Stimulated activated CD4-positive, alpha-beta T cell treated with anti-CD3 and anti-CD28 coated beads, Interleukin-2, amount 100 ng/mL, for 24 hours (primary cell): ENCODE data around the gene ABCA4.
"Not testable (repeated sequence)": the region's sequence is repeated elsewhere in the genome, so short reads cannot be mapped to it uniquely, and the experiment has no call there.

Source experiments
- DNase-seq, 2 donors: peaks; one replicate each; pipeline ENCODE4 v3.0.0-alpha.2; 2020

The ABCA4 gene

DNA sequence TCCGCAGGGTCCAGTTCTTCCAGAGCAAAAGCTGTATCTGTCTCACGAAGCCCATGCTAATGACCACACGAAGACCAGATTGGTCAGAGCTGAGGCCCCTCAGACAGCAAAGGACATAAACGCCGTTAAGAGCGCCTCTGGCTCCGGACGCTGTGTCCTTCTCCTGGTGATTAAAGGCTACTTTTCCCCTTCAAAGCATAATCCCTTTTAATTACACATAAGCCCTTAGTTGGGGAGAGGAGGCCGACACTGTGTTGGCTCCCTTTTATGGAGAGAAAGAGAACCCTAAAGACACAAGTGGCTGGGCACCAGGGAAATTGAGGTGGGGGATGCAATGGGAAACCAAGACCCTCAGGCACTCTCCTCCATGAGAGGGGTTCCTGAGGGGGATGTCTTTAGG is at the start of gene ABCA4:
TSS of gene ABCA4 (minus strand) at position 158 of the 400 bp plus-strand sequence. CDS start at position 55, 103 bp downstream.
- DNase-seq: no peak

DNA sequence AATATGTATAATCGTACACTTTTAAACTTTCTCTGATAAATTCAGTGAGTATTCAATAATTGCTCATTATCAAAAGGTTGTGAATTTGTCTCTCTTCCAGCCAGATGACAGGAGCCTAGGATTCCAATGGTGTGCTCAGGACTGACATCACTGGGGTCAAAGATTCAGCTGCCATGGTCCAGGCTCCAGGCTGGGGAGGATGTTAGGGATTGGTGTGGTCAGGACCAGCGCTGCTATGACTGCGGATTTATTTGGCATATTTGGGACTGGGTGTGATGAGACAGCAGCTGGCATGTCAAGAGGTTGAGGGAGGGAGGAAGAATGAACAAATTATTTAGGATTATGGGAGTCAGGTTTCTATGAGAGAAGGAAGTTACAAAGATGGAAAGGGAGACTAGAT is 48.2 kb upstream of the ABCA4 start:
- no peak for DNase-seq

DNA sequence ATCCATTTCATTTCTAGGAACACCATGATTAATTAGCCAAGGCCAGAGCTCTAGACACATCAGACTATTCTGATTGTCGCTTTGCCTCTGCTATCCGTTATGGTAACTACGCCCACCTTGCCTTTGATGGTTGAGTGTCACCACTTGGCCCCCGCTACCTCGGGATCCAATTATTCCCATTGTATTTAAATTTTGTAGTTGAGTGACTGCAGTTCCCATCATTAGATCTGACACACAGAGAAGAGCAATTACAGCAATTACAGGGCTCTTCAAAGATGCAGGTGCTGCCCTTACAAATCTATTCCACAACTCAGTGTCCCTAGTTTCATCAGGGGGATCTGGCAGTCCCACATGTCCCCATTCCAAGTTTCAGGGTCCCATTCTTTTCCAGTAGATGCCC is 44.9 kb upstream of the ABCA4 start:
- no peak for DNase-seq

DNA sequence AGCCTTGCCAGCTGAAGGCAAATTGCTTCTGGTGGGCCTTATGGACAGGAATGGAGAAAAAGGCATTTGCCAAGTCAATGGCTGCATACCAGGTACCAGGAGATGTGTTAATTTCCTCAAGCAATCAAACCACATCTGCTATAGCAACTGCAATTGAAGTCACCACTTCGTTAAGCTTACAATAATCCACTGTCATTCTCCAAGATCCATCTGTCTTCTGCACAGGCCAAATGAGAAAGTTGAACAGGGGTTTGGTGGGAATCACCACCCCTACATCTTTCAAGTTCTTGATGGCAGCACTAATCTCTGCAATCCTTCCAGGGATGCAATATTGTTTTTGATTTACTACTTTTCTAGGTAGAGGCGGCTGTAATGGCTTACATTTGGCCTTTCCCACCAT is 43.9 kb upstream of the ABCA4 start:
- DNase-seq: not testable (repeated sequence)

DNA sequence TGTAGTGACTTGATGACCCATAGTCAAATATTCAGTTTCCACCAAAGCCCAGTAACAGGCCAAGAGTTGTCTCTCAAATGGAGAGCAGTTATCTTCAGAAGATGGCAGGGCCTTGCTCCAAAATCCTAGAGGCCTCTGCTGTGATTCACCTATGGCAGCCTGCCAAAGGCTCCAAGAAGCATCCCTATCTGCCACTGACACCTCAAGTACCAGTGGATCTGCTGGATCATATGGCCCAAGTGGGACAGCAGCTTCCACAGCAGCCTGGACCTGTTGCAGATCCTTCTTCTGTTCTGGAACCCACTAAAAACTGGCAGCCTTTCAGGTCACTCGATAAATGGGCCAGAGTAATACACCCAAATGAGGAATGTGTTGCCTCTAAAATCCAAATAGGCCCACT is 43.2 kb upstream of the ABCA4 start:
- not testable (repeated sequence) for DNase-seq

DNA sequence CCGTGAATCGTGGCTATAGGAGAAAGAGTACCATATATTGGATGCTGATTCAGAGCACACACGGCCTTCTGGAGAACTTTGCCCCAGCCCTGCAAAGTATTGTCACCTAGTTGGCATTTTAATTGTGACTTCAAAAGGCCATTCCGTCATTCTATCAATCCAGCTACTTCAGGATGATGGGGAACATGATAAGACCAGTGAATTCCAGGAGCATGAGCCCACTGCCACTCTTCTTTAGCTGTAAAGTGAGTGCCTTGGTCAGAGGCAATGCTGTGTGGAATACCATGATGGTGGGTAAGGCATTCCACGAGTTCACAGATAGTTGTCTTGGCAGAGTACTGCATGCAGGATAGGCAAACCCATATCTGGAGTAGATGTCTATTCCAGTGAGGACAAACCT is 42.3 kb upstream of the ABCA4 start:
- not testable (repeated sequence) for DNase-seq

DNA sequence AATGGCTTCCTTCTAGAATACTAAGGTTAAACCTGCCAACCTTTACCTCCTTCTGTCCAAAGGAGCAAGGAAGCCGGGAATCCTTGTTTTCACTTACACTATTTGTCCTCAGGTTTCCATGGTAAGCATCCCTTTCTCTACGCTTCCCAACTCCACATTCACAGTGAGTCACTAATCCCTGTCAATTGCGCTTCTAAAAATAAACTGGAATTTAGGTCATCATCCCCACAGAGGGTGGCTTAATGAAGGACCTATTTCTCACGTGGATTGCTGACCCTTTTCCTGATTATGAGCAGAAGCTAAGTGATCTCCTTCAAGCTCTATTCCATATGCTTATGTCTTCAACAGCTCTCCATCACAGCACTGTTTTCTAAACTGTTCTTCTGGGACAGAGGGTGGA is 39.9 kb upstream of the ABCA4 start:
- no peak for DNase-seq

DNA sequence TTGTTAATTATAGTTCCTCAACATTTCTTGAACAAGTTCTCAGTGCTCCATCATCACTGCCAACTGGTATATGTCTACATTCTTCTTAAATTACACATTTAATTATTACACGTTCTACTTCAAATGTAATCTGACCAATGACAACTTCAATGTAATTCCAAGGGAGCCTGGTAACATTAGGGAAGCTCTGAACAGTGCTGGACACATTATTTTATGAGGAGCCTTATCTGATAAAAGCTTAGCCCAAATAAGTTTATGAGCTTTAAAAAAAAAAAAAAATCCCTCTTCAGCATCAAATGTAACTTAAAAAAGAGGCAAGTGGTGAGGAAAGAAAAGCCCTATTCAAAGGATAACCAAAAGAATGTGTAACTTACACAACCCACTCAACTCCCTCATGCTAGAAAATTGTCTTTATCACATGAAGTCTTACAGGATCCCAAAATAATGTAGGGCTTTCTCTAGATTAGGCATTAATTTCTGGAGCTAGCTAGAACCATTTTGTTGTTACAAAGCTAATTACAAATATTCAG is 35.2 kb upstream of the ABCA4 start:
- no peak for DNase-seq

DNA sequence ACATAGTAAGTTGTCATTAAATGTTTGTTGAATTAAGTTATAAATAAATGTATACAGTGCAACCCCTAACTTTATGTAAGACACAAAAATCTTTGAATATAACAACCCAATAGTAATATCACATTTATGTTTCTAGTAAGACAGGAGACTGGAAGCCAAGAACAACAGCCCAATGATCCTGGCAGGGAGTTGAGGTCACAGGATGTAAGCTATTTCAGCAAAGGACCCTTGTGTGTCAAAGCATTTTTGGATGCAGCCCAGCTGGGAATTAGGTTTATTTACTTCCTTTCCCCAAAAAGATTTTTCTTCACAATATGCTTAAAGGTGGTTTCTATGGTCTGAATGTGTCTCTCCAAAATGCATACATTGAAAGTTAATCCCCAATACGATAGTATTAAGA is 34.0 kb upstream of the ABCA4 start:
- no peak for DNase-seq

DNA sequence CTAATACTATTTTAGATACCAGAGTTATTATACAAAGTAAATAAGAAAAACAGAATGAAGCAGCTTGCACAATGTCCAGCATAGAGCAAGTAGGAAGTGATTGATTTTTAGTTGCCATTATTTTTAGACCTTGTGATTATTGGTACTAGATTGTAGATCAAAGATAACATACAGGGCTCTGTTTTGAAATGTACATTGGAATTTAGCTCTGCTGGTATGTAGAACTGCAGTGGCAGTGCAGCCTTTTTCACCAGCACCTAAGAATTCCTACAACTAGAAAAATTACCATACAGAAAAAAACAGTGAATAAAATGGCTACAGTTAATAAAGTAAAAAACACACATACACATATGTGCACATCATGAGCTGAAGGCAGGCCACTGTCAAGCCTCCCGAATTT is 32.2 kb upstream of the ABCA4 start:
- no peak for DNase-seq

DNA sequence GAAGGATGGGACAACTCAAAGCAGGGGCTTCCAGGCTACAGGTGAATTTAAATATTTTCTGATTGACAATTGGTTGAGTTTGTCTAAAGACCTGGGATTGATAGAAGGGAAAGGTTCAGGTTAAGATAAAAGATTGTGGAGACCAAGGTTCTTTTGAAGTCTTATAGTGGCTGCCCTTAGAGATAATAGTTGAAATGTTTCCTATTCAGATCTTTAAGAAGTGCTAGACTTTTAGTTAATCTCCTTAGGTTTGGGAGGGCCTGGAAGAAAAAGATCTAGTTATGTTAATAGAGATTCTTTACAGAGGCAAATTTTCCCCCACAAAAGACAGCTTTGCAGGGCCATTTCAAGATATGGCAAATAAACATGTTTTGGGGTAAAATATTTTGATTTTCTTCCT is 28.2 kb upstream of the ABCA4 start:
- not testable (repeated sequence) for DNase-seq

DNA sequence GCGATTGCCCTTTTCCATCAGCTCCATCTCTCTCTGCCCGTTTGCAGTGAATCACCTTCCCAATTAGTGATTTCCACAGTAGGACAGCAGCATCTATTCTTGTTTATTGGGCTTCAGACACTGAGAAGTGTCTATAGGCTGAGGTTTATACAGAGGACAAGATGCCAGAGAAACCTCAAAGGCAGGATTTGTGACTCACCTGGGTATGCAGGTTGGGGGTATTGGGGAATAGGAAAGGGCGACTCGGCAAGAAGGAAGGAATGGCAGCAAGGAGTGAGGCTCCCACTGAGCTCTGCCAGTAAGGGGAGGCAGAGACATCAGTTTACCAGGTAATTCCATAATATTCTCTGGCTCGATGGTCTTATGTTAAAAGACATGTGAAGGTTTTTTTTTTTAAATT is 25.3 kb upstream of the ABCA4 start:
- no peak for DNase-seq

DNA sequence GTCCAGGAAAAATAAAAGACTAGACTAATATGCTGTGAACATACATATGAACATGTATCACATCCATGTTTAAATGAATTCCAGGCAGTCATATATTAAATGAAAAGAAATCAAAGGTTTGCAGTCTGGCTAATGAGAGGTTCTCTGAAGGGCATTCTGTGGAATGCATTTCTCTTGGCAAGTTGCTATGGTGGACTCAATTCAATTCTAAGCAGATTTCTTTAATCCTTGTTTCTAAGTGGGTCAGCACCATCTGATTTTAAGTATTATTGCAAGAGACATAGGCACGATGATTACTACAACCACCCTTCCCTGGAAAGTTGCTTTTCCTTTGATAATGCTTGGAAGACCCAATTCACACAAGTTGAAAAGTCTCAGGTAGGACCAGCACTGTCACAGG is 23.9 kb upstream of the ABCA4 start:
- DNase-seq: no peak

DNA sequence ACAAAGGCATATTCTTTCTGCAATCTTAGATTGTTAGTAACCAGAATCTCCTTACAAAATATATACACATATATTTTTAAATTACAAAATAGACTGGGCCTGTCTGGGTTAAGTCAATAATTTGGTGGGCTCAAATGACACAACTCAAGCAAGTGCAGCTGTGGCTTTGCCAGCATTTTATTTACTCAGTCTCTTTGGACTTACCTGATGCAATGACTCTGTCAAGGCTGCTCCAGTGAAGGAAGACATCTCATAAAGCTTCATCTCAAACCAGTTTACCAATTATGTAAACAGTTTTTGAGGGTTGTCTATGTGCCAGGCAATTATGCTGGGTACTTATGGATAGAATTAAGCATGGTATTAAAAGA is 22.8 kb upstream of the ABCA4 start:
- DNase-seq: no peak

DNA sequence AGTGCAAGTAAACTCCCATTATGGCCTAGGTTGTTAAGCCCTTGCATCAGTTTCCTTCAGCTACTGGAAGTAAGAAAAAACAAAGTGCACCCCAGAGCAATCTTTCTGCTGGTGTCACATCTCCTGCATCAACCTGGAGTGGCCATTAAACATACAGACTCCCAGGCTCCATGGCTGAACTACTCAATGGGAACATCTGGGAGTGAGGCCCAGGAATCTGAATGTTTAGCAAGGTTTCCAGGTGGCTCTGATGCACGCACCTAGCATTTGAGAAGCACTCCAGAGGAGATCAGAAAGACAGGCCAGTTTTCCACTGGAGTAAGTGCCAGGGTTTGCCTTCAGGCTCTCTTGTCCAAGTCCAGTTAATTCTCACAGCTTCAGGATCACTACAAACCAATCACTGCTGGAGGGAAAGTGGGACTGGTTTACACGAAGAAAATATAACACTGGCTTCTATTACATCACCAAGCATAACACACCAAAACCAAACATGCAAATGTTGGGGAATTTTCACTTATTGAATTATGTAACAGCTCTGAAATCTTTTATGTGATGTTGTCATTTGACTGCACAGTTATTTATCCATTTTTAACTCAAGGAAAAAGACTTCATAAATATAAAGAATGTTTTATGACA is 22.3 kb upstream of the ABCA4 start:
- DNase-seq: no peak

DNA sequence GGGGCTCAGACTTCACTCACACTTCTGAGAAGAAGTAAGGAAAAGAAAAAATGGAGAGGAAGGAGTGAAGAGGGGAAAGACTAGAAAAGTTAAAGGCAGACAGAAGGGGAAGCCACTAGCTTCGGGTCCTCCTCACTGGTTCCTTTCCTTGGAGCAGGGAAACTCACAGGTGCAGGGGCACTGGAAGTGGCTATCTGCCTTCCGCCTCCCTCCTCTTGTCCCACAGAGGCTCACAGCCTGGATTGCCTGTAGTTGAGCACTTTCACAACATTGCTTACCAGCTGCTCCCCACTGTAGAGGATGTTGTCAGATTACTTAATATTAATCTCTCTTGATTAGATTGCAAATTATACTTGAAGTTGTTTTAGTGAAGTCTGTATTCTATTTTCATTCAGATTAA is 21.6 kb upstream of the ABCA4 start:
- DNase-seq: no peak

DNA sequence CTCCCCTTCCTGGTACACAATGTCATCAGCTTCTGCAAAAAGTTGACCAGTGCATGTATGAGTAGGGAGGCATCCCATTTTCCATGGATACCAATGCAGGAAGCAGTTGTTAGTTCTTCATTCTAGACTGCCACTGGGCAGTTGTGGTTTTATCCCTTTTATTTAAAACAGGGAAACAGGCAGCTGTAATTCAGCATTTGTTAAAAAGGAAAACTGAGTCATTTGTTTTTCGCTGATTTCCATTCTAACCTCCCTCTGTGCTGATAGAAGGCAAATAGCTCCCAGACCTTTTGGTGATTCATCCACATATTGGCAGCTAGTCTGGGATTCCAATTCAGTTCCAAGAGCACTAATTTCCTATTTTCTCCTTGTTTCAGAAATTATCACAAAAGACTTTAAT is 21.1 kb upstream of the ABCA4 start:
- no peak for DNase-seq

DNA sequence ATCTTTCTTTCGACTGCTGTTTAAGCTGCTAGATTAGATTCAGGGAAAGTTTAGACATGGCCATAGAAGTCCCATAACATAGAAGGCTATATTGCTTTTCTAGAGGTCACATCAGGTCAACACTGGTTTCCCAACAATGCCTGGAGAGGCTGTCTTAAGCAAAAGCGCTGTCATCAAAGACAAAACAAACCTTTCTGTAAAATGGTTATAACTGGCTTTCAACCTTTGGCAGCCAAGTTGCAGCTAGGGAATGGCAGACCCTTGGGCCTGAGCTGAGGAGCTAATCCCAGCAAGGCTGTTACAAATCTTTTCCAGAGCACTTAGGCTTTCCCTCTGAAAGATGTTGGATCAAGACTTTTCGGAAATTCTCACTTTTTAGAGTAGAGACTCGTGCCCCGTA is 11.2 kb upstream of the ABCA4 start:
- DNase-seq: no peak

DNA sequence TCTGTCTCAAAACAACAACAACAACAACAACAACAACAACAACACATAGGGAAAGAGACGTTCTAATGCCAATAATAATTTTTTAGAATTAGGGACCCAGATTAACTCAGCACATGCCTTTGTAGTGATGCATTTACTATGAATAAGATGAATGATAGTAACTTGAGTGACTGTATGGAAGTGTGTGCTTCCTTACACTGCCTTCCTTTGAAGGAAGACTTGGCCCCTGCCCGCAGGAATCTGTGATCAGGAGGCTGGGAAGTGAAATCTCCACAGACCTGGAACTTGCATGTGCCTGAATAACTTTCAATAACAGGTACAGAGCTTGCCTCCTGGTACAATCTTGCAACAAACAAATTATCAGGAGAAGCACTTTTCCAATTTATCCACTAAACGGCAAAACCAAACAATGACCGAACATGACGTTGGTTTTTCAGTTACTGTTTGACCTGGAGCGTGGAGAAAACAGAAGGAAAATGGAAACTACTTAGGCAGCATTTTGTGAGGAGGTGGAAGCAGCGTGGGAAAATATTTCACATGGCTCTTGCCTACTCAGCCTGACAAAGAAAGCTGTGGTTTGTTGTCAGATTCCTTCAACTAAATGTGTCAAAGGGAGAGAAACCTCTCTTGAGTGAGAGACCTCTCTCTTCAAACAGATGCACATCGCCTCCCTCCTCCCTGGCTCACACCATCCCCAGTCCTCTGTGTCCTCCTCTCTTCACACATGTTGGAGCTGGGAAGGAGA is 10.1 kb upstream of the ABCA4 start:
- DNase-seq: no peak

DNA sequence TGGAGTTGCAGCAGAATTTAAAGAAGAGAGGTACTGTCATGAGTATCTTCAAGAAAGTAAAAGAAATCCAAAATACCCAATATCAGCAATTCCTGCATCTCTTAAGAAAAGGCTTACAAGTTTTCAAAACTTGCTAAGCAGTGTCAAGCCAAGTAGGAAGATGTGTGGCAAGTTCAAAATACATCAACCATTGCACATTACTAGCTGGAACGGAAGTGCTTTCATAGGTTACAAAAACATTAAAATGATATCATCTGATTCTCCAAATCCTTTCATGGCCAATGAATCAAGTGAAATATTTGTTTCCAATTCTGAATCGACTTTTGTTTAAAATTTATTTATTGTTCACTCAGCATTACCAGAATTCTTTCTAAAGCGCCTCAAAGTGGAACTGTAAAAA is 5.7 kb upstream of the ABCA4 start:
- no peak for DNase-seq

DNA sequence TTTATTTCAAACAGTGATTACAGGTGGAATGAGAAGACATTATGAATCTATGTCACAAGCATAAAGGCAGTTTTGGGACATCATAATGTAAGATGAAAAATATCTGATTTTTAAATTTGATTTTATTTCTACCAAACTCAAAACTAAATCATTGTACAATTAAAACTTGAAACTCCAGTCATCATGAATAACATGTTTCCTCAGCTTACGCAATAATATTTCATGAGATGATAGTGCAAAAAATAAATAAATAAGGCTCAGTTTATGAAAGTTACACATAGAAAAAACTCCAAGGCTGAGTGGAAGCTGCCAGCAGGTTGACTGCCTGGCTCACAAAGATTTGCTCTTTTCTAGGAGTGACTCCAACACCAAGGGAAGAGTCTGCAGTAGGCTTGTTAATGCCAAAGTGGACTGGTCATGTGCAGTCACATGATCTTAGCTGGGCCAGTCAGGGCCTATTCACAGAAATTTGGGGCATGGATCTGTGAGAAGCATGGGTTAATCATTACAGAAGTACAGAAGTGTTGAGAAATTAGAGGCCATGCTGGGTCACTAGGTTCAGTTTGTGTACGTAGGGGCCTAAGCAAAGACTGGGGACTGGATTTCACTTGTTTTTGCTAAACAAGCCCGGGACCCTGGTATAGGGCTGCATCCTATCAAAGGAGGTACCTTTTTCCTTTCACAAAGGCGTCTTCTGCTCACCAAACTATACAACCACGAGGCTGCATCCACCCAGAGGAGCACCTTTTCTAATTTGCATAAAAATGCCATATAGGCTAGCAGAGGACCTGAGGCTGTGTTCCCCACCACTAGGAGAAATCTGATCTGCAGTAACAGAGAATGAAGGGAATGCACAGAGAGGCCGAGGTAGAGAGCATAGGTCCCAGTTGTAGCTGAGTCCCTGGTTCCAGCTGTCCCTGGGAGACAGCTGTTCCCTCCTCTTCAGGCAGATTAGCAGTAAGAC is 4.9 kb upstream of the ABCA4 start:
- DNase-seq: no peak

DNA sequence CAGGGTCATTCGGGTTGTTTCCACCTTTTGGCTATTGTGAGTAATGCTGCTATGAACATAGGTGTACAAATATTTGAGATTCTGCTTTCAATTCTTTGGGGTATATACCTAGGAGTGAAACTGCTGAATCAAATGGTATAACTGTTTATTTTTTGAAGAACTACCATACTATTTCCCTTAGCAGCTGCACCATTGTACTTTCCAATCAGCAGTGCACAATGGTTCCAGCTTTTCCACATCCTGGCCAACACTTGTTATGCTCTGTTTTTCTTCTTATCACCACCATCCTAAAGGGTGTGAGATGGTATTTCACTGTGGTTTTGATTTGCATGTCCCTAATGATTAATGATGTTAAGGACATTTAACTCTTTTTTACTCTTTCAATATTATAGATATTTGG is 3.6 kb upstream of the ABCA4 start:
- no peak for DNase-seq

DNA sequence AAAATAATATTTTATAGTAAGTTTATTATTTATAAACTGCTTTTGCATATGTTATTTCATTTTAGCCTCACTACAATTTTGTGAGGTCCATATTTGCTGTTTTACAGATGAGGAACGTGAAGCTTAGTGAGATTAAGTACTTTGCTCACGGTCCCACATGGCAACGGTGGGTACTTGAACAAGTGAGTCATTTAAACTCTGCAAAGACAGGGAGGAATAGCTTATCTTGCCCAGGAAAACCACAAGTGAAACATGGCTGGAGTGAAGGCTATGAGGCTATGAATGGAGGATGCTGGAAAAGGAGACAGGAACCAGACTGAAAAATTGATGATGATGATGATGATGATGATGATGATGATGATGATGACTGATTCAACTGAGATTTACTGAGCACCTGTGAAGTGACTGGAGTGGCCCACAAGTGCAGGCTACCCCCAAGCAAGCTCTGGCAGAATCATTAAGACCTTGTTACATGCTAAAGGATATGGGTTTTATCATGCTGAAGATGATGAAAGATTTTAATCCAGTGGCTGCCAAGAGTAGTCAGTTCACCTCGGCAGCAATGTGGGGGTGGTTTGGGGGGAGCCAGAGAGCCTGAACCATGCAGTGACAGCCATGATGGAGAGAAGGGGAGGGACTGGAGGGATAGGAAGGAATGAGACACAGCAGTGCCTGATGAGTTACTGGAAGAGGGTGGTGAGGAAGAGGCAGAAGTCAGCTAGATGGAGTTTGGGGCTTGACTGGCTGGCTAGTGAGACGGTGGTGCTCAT is 1.4 kb upstream of the ABCA4 start:
- DNase-seq: no peak
